PC-9 (cell line): Measurements from ENCODE around the gene DYNC1H1. TPM values are rescaled to one million over a fixed set of nuclear protein-coding genes. Genes with fewer than 3 reads are reported as not detected.

Experiments used
- BruUV-seq: library from RNA; stranded (reverse); fragments of 400-500 nt; replicated peaks from 2 replicates; lab custom pipeline; 2021; lab: Mats Ljungman, UMichigan
- CTCF ChIA-PET: fragments of 300-600 bp; sonication (Branson Sonifier 250); formaldehyde crosslinking; loops from one replicate; lab custom pipeline; 2022; ENCODE audit warnings: antibody characterized with exemption; lab: Charles Lee
- POLR2A ChIA-PET: fragments of 300-600 bp; sonication (Branson Sonifier 250); formaldehyde crosslinking; loops from one replicate; lab custom pipeline; 2022; ENCODE audit warnings: antibody characterized with exemption; ENCODE audit not compliant: unreplicated experiment; lab: Charles Lee
- DNase-seq, 2 experiments: peaks; one replicate each; pipeline versions ENCODE4 v3.0.0 to v3.0.0-alpha.2; 2015 to 2022; ENCODE audit warnings: mixed read lengths in 1 of 2
- H2AFZ ChIP-seq: fragments of 200-600 bp; sonication (generic); 2 replicates; pipeline ENCODE4 v1.8.1; 2017; ENCODE audit warnings: antibody characterized with exemption
- H3F3A ChIP-seq: fragments of 200-600 bp; sonication (generic); 2 replicates; pipeline ENCODE4 v1.8.1; 2017; ENCODE audit warnings: antibody characterized with exemption, mild to moderate bottlenecking, low read depth; ENCODE audit not compliant: insufficient read depth
- H3K27ac ChIP-seq: fragments of 200-600 bp; sonication (generic); 2 replicates; pipeline ENCODE4 v1.6.1; 2016; ENCODE audit warnings: mixed run types
- H3K27me3 ChIP-seq: fragments of 200-600 bp; sonication (generic); 2 replicates; pipeline ENCODE4 v1.6.1; 2016; ENCODE audit warnings: low read depth, mixed run types; ENCODE audit not compliant: insufficient read depth
- H3K36me3 ChIP-seq: fragments of 200-600 bp; sonication (generic); 2 replicates; pipeline ENCODE4 v1.6.1; 2016; ENCODE audit warnings: low read depth, mixed run types
- H3K4me1 ChIP-seq: fragments of 200-600 bp; sonication (generic); replicated peaks from 2 replicates; pipeline ENCODE4 v1.6.1; 2016; ENCODE audit warnings: mixed run types; ENCODE audit not compliant: insufficient read depth
- H3K4me2 ChIP-seq: fragments of 200-600 bp; sonication (generic); 2 replicates; pipeline ENCODE4 v1.6.1; 2017; ENCODE audit warnings: mixed run types
- H3K4me3 ChIP-seq: fragments of 200-600 bp; sonication (generic); 2 replicates; pipeline ENCODE4 v1.6.1; 2016; ENCODE audit warnings: mixed run types
- H3K79me2 ChIP-seq: fragments of 200-600 bp; sonication (generic); 2 replicates; pipeline ENCODE4 v1.6.1; 2017; ENCODE audit warnings: low read depth, mixed run types
- H3K9me2 ChIP-seq: fragments of 200-600 bp; sonication (generic); 2 replicates; pipeline ENCODE4 v1.8.1; 2017; ENCODE audit warnings: mild to moderate bottlenecking; ENCODE audit not compliant: insufficient read depth
- H3K9me3 ChIP-seq: fragments of 200-600 bp; sonication (generic); 2 replicates; pipeline ENCODE4 v1.8.1; 2016; ENCODE audit warnings: low read depth; ENCODE audit not compliant: insufficient read depth
- H4K20me1 ChIP-seq: fragments of 200-600 bp; sonication (generic); 2 replicates; pipeline ENCODE4 v1.8.1; 2017; ENCODE audit not compliant: insufficient read depth
- CTCF ChIP-seq: fragments of 200-600 bp; sonication (generic); conservative IDR thresholded peaks from 2 replicates; pipeline ENCODE4 v1.6.1; 2017; ENCODE audit warnings: mixed run types, antibody characterized with exemption, mild to moderate bottlenecking, moderate library complexity
- EZH2 ChIP-seq: fragments of 200-600 bp; sonication (generic); IDR thresholded peaks from 2 replicates; pipeline ENCODE4 v1.8.0; 2017; ENCODE audit warnings: antibody characterized with exemption, low read depth
- intact Hi-C: fragments of 100-400 bp; cut with micrococcal nuclease; formaldehyde crosslinking; loops from one replicate; pipeline ENCODE4 v1.10.0; 2022; ENCODE audit not compliant: unreplicated experiment
- total RNA-seq: library from RNA; stranded (reverse); gene quantifications from 2 replicates; pipeline ENCODE4 v1.2.3, GENCODE V29; 2021

The DYNC1H1 gene
- total RNA-seq, 1 experiment from 2014 or later, result 1,268 TPM

DNA sequence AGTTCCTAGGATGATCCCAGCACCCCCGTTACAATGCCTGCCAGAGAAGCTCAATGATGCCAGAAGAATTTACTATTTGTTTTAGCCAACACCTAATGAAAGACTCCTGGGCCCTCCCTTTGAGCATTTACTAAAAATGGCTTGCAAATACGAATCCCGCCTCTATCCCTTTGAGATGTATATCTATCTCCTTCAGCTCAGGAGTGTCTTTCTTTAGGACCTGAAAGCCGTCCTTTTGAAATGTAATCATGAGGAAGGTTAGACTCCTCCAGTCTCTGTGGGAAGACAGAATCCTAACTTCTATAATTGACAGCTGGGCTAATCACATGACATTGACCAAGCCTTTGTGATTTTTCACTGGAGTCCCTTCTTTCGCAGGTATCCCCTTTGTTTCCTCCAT, 19.2 kb upstream of the DYNC1H1 start:
- H3K36me3 ChIP-seq, result no peaks in the 10 kb centered on the region
- H3K4me2 ChIP-seq, result no peak overlapping the region
- H3K79me2 ChIP-seq, result peaks cover 18% of the 10 kb centered on the region
- H3K4me3 ChIP-seq, result no peak overlapping the region
- H2AFZ ChIP-seq, result no peak overlapping the region
- intact Hi-C loops, result loop anchor here (5.0 kb wide), 2 partner anchors 133 to 152 kb away; no protein-coding TSS in a partner anchor
- H3K27ac ChIP-seq, result no peak overlapping the region
- no peak for DNase-seq
- TF ChIP-seq CTCF (no peak), EZH2 (no peak)
- ChIA-PET POLR2A (no interaction called here), CTCF (interaction anchor here (0.7 kb wide), 1 partner anchor 53 kb away, joined by 3 read pairs; no protein-coding TSS in a partner anchor)
- H3K4me1 ChIP-seq, result peaks cover 18% of the 10 kb centered on the region
- H4K20me1 ChIP-seq, result no peaks in the 10 kb centered on the region
- BruUV-seq, result no TSS peak
- H3K9me3 ChIP-seq, result no peaks in the 10 kb centered on the region
- no peaks in the 10 kb centered on the region for H3K9me2 ChIP-seq
- H3F3A ChIP-seq, result peaks cover 28% of the 10 kb centered on the region
- H3K27me3 ChIP-seq, result no peaks in the 10 kb centered on the region

DNA sequence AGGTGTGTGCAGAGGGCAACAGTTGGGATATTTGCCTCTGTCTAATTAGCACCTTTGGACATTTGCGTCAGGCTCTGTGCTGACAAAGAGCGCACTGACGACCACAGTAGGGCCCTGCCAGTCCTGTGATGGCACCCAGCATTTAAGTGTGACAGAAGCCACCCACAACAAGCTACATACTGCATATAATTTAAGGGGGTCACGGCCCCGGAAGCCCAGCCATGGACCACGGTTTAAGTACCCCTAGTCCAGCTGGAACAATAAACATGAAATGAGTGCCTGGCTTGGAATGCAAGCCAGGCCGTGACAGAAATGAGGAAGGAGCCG, 16.8 kb upstream of the DYNC1H1 start:
- peak overlapping the region; percentile 93 for H3K27ac ChIP-seq
- no peaks in the 10 kb centered on the region for H3K27me3 ChIP-seq
- H4K20me1 ChIP-seq, result no peaks in the 10 kb centered on the region
- TF ChIP-seq EZH2, result no peak
- TF ChIP-seq CTCF, result no peak
- H3K36me3 ChIP-seq, result no peaks in the 10 kb centered on the region
- H3K9me3 ChIP-seq, result no peaks in the 10 kb centered on the region
- no peaks in the 10 kb centered on the region for H3K9me2 ChIP-seq
- H3K4me3 ChIP-seq, result peak overlapping the region; percentile 83
- no peak for DNase-seq
- peaks cover 20% of the 10 kb centered on the region for H3K4me1 ChIP-seq
- H2AFZ ChIP-seq, result peak overlapping the region; percentile 80
- H3K4me2 ChIP-seq, result peak overlapping the region; percentile 88
- ChIA-PET CTCF (interaction anchor here (1.7 to 1.8 kb wide), 2 partner anchors 177 to 240 kb away, joined by 6 to 7 read pairs; no protein-coding TSS in a partner anchor), POLR2A (interaction anchor here (0.5 to 0.6 kb wide), 3 partner anchors 57 to 240 kb away, joined by 3 to 25 read pairs (median 9); no protein-coding TSS in a partner anchor)
- H3F3A ChIP-seq, result peaks cover 44% of the 10 kb centered on the region
- BruUV-seq, result TSS peak; percentile 67
- intact Hi-C loops, result loop anchor here (5.0 kb wide), 2 partner anchors 135 to 150 kb away; no protein-coding TSS in a partner anchor
- H3K79me2 ChIP-seq, result peaks cover 24% of the 10 kb centered on the region

DNA sequence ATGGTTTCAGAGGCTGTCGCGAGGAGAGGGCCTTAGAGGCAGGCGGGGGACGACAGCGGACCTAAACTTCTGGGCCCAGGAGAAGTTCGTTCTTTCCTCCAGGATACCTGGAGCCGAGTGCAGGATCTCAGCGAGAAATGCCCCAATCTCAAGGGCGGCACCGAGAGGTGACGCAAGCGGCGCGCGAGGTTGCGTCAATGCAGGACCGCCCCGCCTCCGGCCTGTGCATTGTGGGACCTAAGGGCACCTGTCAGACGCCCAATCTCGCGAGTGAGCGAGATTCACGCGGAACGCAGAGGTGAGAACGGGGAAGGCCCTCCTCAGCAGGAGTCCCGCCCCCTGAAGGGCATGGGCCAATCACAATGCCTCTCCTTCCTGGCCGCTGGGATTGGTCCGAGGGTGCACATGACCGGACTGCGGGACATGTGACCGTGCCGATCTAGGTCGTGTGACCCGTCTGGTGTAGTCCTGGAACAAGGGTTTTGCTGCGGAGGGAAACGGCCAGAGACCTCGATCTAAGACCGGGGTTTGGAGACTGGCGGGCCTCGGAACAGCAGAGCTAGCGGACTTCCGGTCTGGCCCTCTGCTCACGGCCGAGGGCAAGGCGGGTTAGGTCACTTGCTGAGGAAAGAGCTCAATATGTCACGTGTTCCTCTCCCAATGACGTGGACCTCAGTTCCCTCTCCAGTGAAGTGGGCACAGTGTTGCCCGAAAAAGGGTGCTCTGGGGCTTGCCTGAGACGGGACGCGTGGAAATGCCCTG, 16.3 kb upstream of the DYNC1H1 start:
- ChIA-PET CTCF (interaction anchor here (0.6 to 1.8 kb wide), 5 partner anchors 10 to 241 kb away, joined by 3 to 7 read pairs (median 5); no protein-coding TSS in a partner anchor), POLR2A (interaction anchor here (0.5 to 0.7 kb wide), 8 partner anchors 15 to 1180 kb away, joined by 3 to 25 read pairs (median 4); no protein-coding TSS in a partner anchor)
- Histone ChIP-seq H3K4me3 (peak overlapping the region; percentile 83), H3K4me2 (peak overlapping the region; percentile 97), H4K20me1 (no peaks in the 10 kb centered on the region), H3K9me2 (no peaks in the 10 kb centered on the region), H3F3A (peaks cover 49% of the 10 kb centered on the region), H3K79me2 (peaks cover 24% of the 10 kb centered on the region), H3K27me3 (no peaks in the 10 kb centered on the region), H3K4me1 (peaks cover 20% of the 10 kb centered on the region), H3K36me3 (no peaks in the 10 kb centered on the region), H2AFZ (peak overlapping the region; percentile 85), H3K9me3 (no peaks in the 10 kb centered on the region), H3K27ac (peak overlapping the region; percentile 93)
- no TSS peak for BruUV-seq
- no peak for TF ChIP-seq CTCF
- intact Hi-C loops, result loop anchor here (1.0 to 5.0 kb wide), 8 partner anchors 16 to 241 kb away; partner anchors contain the start of genes DYNC1H1 and WDR20
- peak; percentile 100 for DNase-seq
